Measurements from ENCODE around the gene STK32B. TPM values are rescaled to one million over a fixed set of nuclear protein-coding genes. Genes with fewer than 3 reads are reported as not detected.

Gene STK32B
- total RNA-seq, 2 donors from 2014 or later: not detected

- Mint-ChIP-seq H3K36me3 (peaks cover 0 to 7% of the 10 kb centered on the region in 2 donors), H3K27ac (no peak overlapping the region)
- ATAC-seq: no peak
These were observed 304.6 kb downstream of the STK32B start for GRCh38 chr4:5355846-5356245.

GRCh38 chr4:5357870-5358269 lies 306.6 kb downstream of the STK32B start:
- Mint-ChIP-seq H3K9me3 (peaks cover 5 to 7% of the 10 kb centered on the region in 2 donors), H3K36me3 (no peaks in the 10 kb centered on the region), H3K27ac (no peak overlapping the region)
- DNase-seq (ENCODE audit: low spot score in 2 of 2): no peak
- ATAC-seq: no peak

More at GRCh38 chr4:5355846-5356245, 304.6 kb downstream of the STK32B start:
- DNase-seq (ENCODE audit: low spot score in 2 of 2): no peak
- H3K9me3 Mint-ChIP-seq: peaks cover 11 to 15% of the 10 kb centered on the region in 2 donors

- no peak for DNase-seq (ENCODE audit: low spot score in 2 of 2)
- no peak overlapping the region for H3K27ac Mint-ChIP-seq
- no peak for ATAC-seq
- H3K9me3 Mint-ChIP-seq: peaks cover 4 to 12% of the 10 kb centered on the region in 2 donors
- H3K36me3 Mint-ChIP-seq: no peaks in the 10 kb centered on the region
These were observed 310.7 kb downstream of the STK32B start for GRCh38 chr4:5361968-5362367.

- peaks cover 7 to 16% of the 10 kb centered on the region in 2 donors for H3K9me3 Mint-ChIP-seq
- DNase-seq (ENCODE audit: low spot score in 2 of 2) (no peak), ATAC-seq (no peak)
- H3K36me3 Mint-ChIP-seq: no peaks in the 10 kb centered on the region
- peak overlapping the region in 1 of 2 donors; percentile 55 for H3K27ac Mint-ChIP-seq
These were observed 313.1 kb downstream of the STK32B start for GRCh38 chr4:5364406-5364805.

- peaks cover 5 to 11% of the 10 kb centered on the region in 2 donors for H3K9me3 Mint-ChIP-seq
- H3K36me3 Mint-ChIP-seq: no peaks in the 10 kb centered on the region
- DNase-seq (ENCODE audit: low spot score in 2 of 2) (no peak), ATAC-seq (no peak)
- no peak overlapping the region for H3K27ac Mint-ChIP-seq
These were observed 314.1 kb downstream of the STK32B start for GRCh38 chr4:5365071-5366008.

- Mint-ChIP-seq H3K9me3 (peaks cover 5 to 14% of the 10 kb centered on the region in 2 donors), H3K36me3 (no peaks in the 10 kb centered on the region), H3K27ac (no peak overlapping the region)
- no peak for DNase-seq (ENCODE audit: low spot score in 2 of 2)
- ATAC-seq: no peak
These were observed 314.7 kb downstream of the STK32B start for GRCh38 chr4:5366009-5366386.

- no peaks in the 10 kb centered on the region for H3K36me3 Mint-ChIP-seq
- no peak overlapping the region for H3K27ac Mint-ChIP-seq
- DNase-seq (ENCODE audit: low spot score in 2 of 2): no peak
- H3K9me3 Mint-ChIP-seq: peaks cover 6 to 16% of the 10 kb centered on the region in 2 donors
- no peak for ATAC-seq
These were observed 315.1 kb downstream of the STK32B start for GRCh38 chr4:5366421-5366820.

- no peak for DNase-seq (ENCODE audit: low spot score in 2 of 2)
- Mint-ChIP-seq H3K36me3 (peaks cover 0 to under 1% of the 10 kb centered on the region in 2 donors), H3K27ac (no peak overlapping the region), H3K9me3 (peaks cover 6 to 16% of the 10 kb centered on the region in 2 donors)
- no peak for ATAC-seq
These were observed 317.1 kb downstream of the STK32B start for GRCh38 chr4:5368426-5368825.

GRCh38 chr4:5370286-5370685 lies 319.0 kb downstream of the STK32B start:
- DNase-seq (ENCODE audit: low spot score in 2 of 2): no peak
- peaks cover 0 to 7% of the 10 kb centered on the region in 2 donors for H3K36me3 Mint-ChIP-seq
- ATAC-seq: no peak

GRCh38 chr4:5371415-5372190 lies 320.3 kb downstream of the STK32B start:
- Mint-ChIP-seq H3K36me3 (peaks cover 0 to 7% of the 10 kb centered on the region in 2 donors), H3K27ac (no peak overlapping the region), H3K9me3 (peaks cover 18 to 24% of the 10 kb centered on the region in 2 donors)
- no peak for ATAC-seq
- DNase-seq (ENCODE audit: low spot score in 2 of 2): no peak

More at GRCh38 chr4:5370286-5370685, 319.0 kb downstream of the STK32B start:
- peaks cover 15 to 27% of the 10 kb centered on the region in 2 donors for H3K9me3 Mint-ChIP-seq
- H3K27ac Mint-ChIP-seq: no peak overlapping the region

- no peak for ATAC-seq
- Mint-ChIP-seq H3K36me3 (peaks cover 0 to 7% of the 10 kb centered on the region in 2 donors), H3K9me3 (peaks cover 22 to 29% of the 10 kb centered on the region in 2 donors), H3K27ac (no peak overlapping the region)
- no peak for DNase-seq (ENCODE audit: low spot score in 2 of 2)
These were observed 320.9 kb downstream of the STK32B start for GRCh38 chr4:5372198-5372597.

- ATAC-seq (no peak), DNase-seq (ENCODE audit: low spot score in 2 of 2) (no peak)
- H3K9me3 Mint-ChIP-seq: peaks cover 28 to 35% of the 10 kb centered on the region in 2 donors
- peaks cover 0 to 7% of the 10 kb centered on the region in 2 donors for H3K36me3 Mint-ChIP-seq
- H3K27ac Mint-ChIP-seq: no peak overlapping the region
These were observed 322.0 kb downstream of the STK32B start for GRCh38 chr4:5373327-5373726.

GRCh38 chr4:5374592-5374991 lies 323.3 kb downstream of the STK32B start:
- no peak for DNase-seq (ENCODE audit: low spot score in 2 of 2)
- peaks cover 0 to 7% of the 10 kb centered on the region in 2 donors for H3K36me3 Mint-ChIP-seq
- peaks cover 25 to 31% of the 10 kb centered on the region in 2 donors for H3K9me3 Mint-ChIP-seq
- H3K27ac Mint-ChIP-seq: no peak overlapping the region
- no peak for ATAC-seq

GRCh38 chr4:5374994-5375393 lies 323.7 kb downstream of the STK32B start:
- Mint-ChIP-seq H3K9me3 (peaks cover 25 to 31% of the 10 kb centered on the region in 2 donors), H3K27ac (no peak overlapping the region), H3K36me3 (peaks cover 0 to 7% of the 10 kb centered on the region in 2 donors)
- ATAC-seq (no peak), DNase-seq (ENCODE audit: low spot score in 2 of 2) (no peak)

- H3K36me3 Mint-ChIP-seq: peaks cover 0 to 7% of the 10 kb centered on the region in 2 donors
- H3K27ac Mint-ChIP-seq: no peak overlapping the region
- H3K9me3 Mint-ChIP-seq: peaks cover 23 to 28% of the 10 kb centered on the region in 2 donors
- no peak for ATAC-seq
- no peak for DNase-seq (ENCODE audit: low spot score in 2 of 2)
These were observed 324.7 kb downstream of the STK32B start for GRCh38 chr4:5376015-5376414.

GRCh38 chr4:5378002-5378401 lies 326.7 kb downstream of the STK32B start:
- H3K9me3 Mint-ChIP-seq: peaks cover 22 to 26% of the 10 kb centered on the region in 2 donors

GRCh38 chr4:5379895-5380294 lies 328.6 kb downstream of the STK32B start:
- H3K9me3 Mint-ChIP-seq: peaks cover 16 to 20% of the 10 kb centered on the region in 2 donors
- H3K36me3 Mint-ChIP-seq: no peaks in the 10 kb centered on the region
- DNase-seq (ENCODE audit: low spot score in 2 of 2) (no peak), ATAC-seq (no peak)
- no peak overlapping the region for H3K27ac Mint-ChIP-seq

More at GRCh38 chr4:5378002-5378401, 326.7 kb downstream of the STK32B start:
- DNase-seq (ENCODE audit: low spot score in 2 of 2): no peak
- Mint-ChIP-seq H3K27ac (no peak overlapping the region), H3K36me3 (peaks cover 0 to 7% of the 10 kb centered on the region in 2 donors)
- ATAC-seq: no peak

Measured in activated naive CD4-positive, alpha-beta T cell treated with anti-CD3 and anti-CD28 coated beads, Interleukin-2, amount 50 U/mL, for 72 hours (primary cell).